Bronchial smooth muscle cell (primary cell): Measurements from ENCODE around the gene ACVRL1. TPM values are rescaled to one million over a fixed set of nuclear protein-coding genes. Genes with fewer than 3 reads are reported as not detected.

Source experiments
- total RNA-seq: library from RNA; depleted of rRNA; stranded (reverse); fragments of >200 nt; gene quantifications from 2 replicates; pipeline ENCODE4 v1.2.1, GENCODE V29; 2014

The ACVRL1 gene
- total RNA-seq: 50.6 and 70.5 TPM in 2 replicates

GRCh38 chr12:51907083-51907855 lies at the start of gene ACVRL1:
ACVRL1 (plus strand) TSS chr12:51907504; CDS start chr12:51912475, 4,971 bp downstream.

GRCh38 chr12:51887476-51888315 lies 19.6 kb upstream of the ACVRL1 start, which contains the start of gene ANKRD33:
ANKRD33 (plus strand) TSS chr12:51888103; CDS start chr12:51888187, 84 bp downstream.

GRCh38 chr12:51951199-51951842 lies 44.0 kb downstream of the ACVRL1 start, which contains the start of gene ACVR1B:
ACVR1B (plus strand) TSS chr12:51951699; CDS start chr12:51951744, 45 bp downstream.

Other genes with a start within 250 kb of the ACVRL1 start
- 0.09 and 0.16 TPM in 2 replicates for gene FIGNL2, start 58.8 kb upstream of the ACVRL1 start, total RNA-seq
- 0.09 and 0.16 TPM in 2 replicates for gene ANKRD33, start 19.4 kb upstream of the ACVRL1 start, total RNA-seq
- 11.8 and 16.7 TPM in 2 replicates for gene ACVR1B, start 44.2 kb downstream of the ACVRL1 start, total RNA-seq
- 19.2 and 20.3 TPM in 2 replicates for gene TAMALIN, start 99.4 kb downstream of the ACVRL1 start, total RNA-seq
- 1.6 TPM in 2 replicates for gene NR4A1, start 143.9 kb downstream of the ACVRL1 start, total RNA-seq
- gene ATG101, start 162.5 kb downstream of the ACVRL1 start, total RNA-seq: 73.6 and 95.7 TPM in 2 replicates
- gene SMIM41, start 172.2 kb downstream of the ACVRL1 start, total RNA-seq: 2.0 and 7.5 TPM in 2 replicates